Keratinocyte (primary cell): ENCODE results near the gene KCNIP3.

Source experiments
- CTCF ChIP-seq, 3 experiments: IDR thresholded peaks in 1 of 3; conservative IDR thresholded peaks in 1 of 3; optimal IDR thresholded peaks in 1 of 3; 2 replicates in 2 of 3; 3 replicates in 1 of 3; pipeline versions ENCODE3 to v1.5.1; 2011; ENCODE audit warnings: low read length in 3 of 3, mild to moderate bottlenecking in 3 of 3, moderate library complexity in 2 of 3, control low read depth in 1 of 3, inconsistent platforms in 1 of 3; ENCODE audit not compliant: insufficient read depth in 2 of 3; ENCODE audit errors: extremely low read depth in 1 of 3
- EZH2 ChIP-seq: IDR thresholded peaks from one replicate; pipeline ENCODE4 v1.6.1; 2012; ENCODE audit warnings: inconsistent platforms, mild to moderate bottlenecking, low read length, moderate library complexity

GRCh38 chr2:95323347-95324155, 26.4 kb downstream of the KCNIP3 start:
- TF ChIP-seq CTCF (optimal IDR thresholded peaks at IDR 0.05 in 1 of 3, IDR thresholded peaks at IDR 0.05 in 1 of 3, conservative IDR thresholded peaks at IDR 0.05 in 1 of 3; ENCODE audit: extremely low read depth in 1 of 3, insufficient read depth in 2 of 3, low read length in 3 of 3), result peak in 2 of 3 experiments; percentile 80 to 92
- TF ChIP-seq EZH2, result no peak
